Smooth muscle cell (in vitro differentiated cells): ENCODE measurements around the gene SMKR1. TPM values are rescaled to one million over a fixed set of nuclear protein-coding genes. Genes with fewer than 3 reads are reported as not detected.

Experiments used
- DNase-seq: peaks from one replicate; lab custom pipeline; 2025; ENCODE audit not compliant: unreplicated experiment; lab: John Stamatoyannopoulos, UW
- H2AFZ ChIP-seq: fragments of 200-600 bp; sonication (generic); 2 replicates; pipeline ENCODE4 v1.6.0; 2016; ENCODE audit warnings: antibody characterized with exemption, low read depth, mild to moderate bottlenecking
- H3F3A ChIP-seq: fragments of 200-600 bp; sonication (generic); 2 replicates; pipeline ENCODE4 v1.6.0; 2017; ENCODE audit warnings: antibody characterized with exemption, low read depth
- H3K27ac ChIP-seq: fragments of 200-600 bp; sonication (generic); 2 replicates; pipeline ENCODE4 v1.5.1; 2016; ENCODE audit warnings: low read depth, mild to moderate bottlenecking
- H3K27me3 ChIP-seq: fragments of 200-600 bp; sonication (generic); 2 replicates; pipeline ENCODE4 v1.6.1; 2016; ENCODE audit warnings: low read depth, mild to moderate bottlenecking
- H3K36me3 ChIP-seq: fragments of 200-600 bp; sonication (generic); 2 replicates; pipeline ENCODE4 v1.5.1; 2016; ENCODE audit warnings: low read depth
- H3K4me1 ChIP-seq: fragments of 200-600 bp; sonication (generic); 2 replicates; pipeline ENCODE4 v1.5.1; 2016; ENCODE audit warnings: low read depth
- H3K4me2 ChIP-seq: fragments of 200-600 bp; sonication (generic); 2 replicates; pipeline ENCODE4 v1.6.0; 2016; ENCODE audit warnings: mild to moderate bottlenecking
- H3K4me3 ChIP-seq: fragments of 200-600 bp; sonication (generic); 2 replicates; pipeline ENCODE4 v1.5.1; 2016; ENCODE audit warnings: mild to moderate bottlenecking
- H3K79me2 ChIP-seq: fragments of 200-600 bp; sonication (generic); 2 replicates; pipeline ENCODE4 v1.6.0; 2016; ENCODE audit warnings: low read depth, mild to moderate bottlenecking
- H3K9ac ChIP-seq: fragments of 200-600 bp; sonication (generic); 2 replicates; pipeline ENCODE4 v1.6.0; 2016; ENCODE audit warnings: low read depth
- H3K9me3 ChIP-seq: fragments of 200-600 bp; sonication (generic); replicated peaks from 2 replicates; pipeline ENCODE4 v1.5.1; 2016; ENCODE audit warnings: low read depth
- H4K20me1 ChIP-seq: fragments of 200-600 bp; sonication (generic); 2 replicates; pipeline ENCODE4 v1.6.0; 2016; ENCODE audit warnings: low read depth
- CTCF ChIP-seq: fragments of 200-600 bp; sonication (generic); IDR thresholded peaks from 2 replicates; pipeline ENCODE4 v1.5.1; 2017; ENCODE audit warnings: borderline replicate concordance, mild to moderate bottlenecking, antibody characterized with exemption; ENCODE audit not compliant: insufficient read depth, poor library complexity, severe bottlenecking
- WGBS: methylation state at CpG from one replicate; pipeline ENCODE4 v1.1.7; 2016; ENCODE audit warnings: low lambda C conversion rate; 5-methylcytosine and 5-hydroxymethylcytosine counted together
- polyA plus RNA-seq: library from polyadenylated mRNA; unstranded; fragments of >200 nt; fragmentation: Nextera tagmentation; extraction: Ambion mirVana; gene quantifications from 2 replicates; pipeline ENCODE4 v1.2.1, GENCODE V29; 2016
- total RNA-seq: library from RNA; depleted of rRNA; stranded (reverse); fragments of >200 nt; gene quantifications from 2 replicates; pipeline ENCODE4 v1.2.3, GENCODE V29; 2014

SMKR1 gene
- total and polyA plus RNA-seq, 2 experiments from 2014 or later: not detected

GRCh38 chr7:129553899-129554461 lies 51.6 kb downstream of the SMKR1 start:
- H4K20me1 ChIP-seq: no peaks in the 10 kb centered on the region
- no peak for TF ChIP-seq CTCF
- no peaks in the 10 kb centered on the region for H3K79me2 ChIP-seq
- no peak overlapping the region for H2AFZ ChIP-seq
- peaks cover 8% of the 10 kb centered on the region for H3K27me3 ChIP-seq
- no peak for DNase-seq
- WGBS: 88% methylated on average over 13 of the region's 13 CpGs
- no peak overlapping the region for H3K27ac ChIP-seq
- H3K4me1 ChIP-seq: no peaks in the 10 kb centered on the region
- H3F3A ChIP-seq: no peaks in the 10 kb centered on the region
- H3K9me3 ChIP-seq: no peaks in the 10 kb centered on the region
- no peak overlapping the region for H3K4me2 ChIP-seq
- no peak overlapping the region for H3K9ac ChIP-seq
- no peaks in the 10 kb centered on the region for H3K36me3 ChIP-seq
- no peak overlapping the region for H3K4me3 ChIP-seq

GRCh38 chr7:129556607-129557133 lies 54.3 kb downstream of the SMKR1 start:
- Histone ChIP-seq H3K27ac (no peak overlapping the region), H3K4me3 (no peak overlapping the region), H2AFZ (no peak overlapping the region), H3K4me2 (no peak overlapping the region), H3F3A (no peaks in the 10 kb centered on the region), H3K79me2 (no peaks in the 10 kb centered on the region), H3K9ac (no peak overlapping the region), H3K4me1 (no peaks in the 10 kb centered on the region), H3K36me3 (no peaks in the 10 kb centered on the region), H4K20me1 (no peaks in the 10 kb centered on the region), H3K9me3 (no peaks in the 10 kb centered on the region), H3K27me3 (peaks cover 8% of the 10 kb centered on the region)
- DNase-seq: no peak
- TF ChIP-seq CTCF: no peak
- 39% methylated on average over 8 of the region's 8 CpGs for WGBS

- TF ChIP-seq CTCF: no peak
- peaks cover 8% of the 10 kb centered on the region for H3K27me3 ChIP-seq
- H4K20me1 ChIP-seq: no peaks in the 10 kb centered on the region
Observed at GRCh38 chr7:129557686-129558481, 55.6 kb downstream of the SMKR1 start.

More at GRCh38 chr7:129557686-129558481, 55.6 kb downstream of the SMKR1 start:
- Histone ChIP-seq H3K4me3 (no peak overlapping the region), H3K79me2 (no peaks in the 10 kb centered on the region), H3K27ac (no peak overlapping the region), H3K9me3 (no peaks in the 10 kb centered on the region), H3K36me3 (no peaks in the 10 kb centered on the region), H2AFZ (no peak overlapping the region), H3K4me1 (no peaks in the 10 kb centered on the region), H3F3A (no peaks in the 10 kb centered on the region), H3K4me2 (no peak overlapping the region), H3K9ac (no peak overlapping the region)
- DNase-seq: no peak
- 44% methylated on average over 11 of the region's 11 CpGs for WGBS
